ENCODE data around the gene SEPHS1.
"Not testable (repeated sequence)": the region's sequence is repeated elsewhere in the genome, so short reads cannot be mapped to it uniquely, and the experiment has no call there.

SEPHS1 gene

GRCh38 chr10:13302821-13303555 is 45.1 kb downstream of the SEPHS1 start:
- Histone ChIP-seq H3K4me1 (ENCODE audit: control insufficient read depth, insufficient read depth, low read length) (peaks cover 14% of the 10 kb centered on the region), H3K4me2 (ENCODE audit: low read length) (peak overlapping the region; percentile 85), H3K9me3 (replicated peaks; ENCODE audit: low read length) (no peaks in the 10 kb centered on the region), H3K4me3 (ENCODE audit: low read length) (peak overlapping the region; percentile 80), H3K9ac (ENCODE audit: low read depth, low read length) (no peak overlapping the region), H3K27me3 (ENCODE audit: control insufficient read depth, insufficient read depth, low read length) (no peaks in the 10 kb centered on the region), H3K36me3 (ENCODE audit: insufficient read depth, low read length) (no peaks in the 10 kb centered on the region)

- H3K36me3 ChIP-seq (ENCODE audit: insufficient read depth, low read length), result no peaks in the 10 kb centered on the region
- H3K4me2 ChIP-seq (ENCODE audit: low read length), result peak within 1 kb of the TSS; percentile 98
- H3K4me1 ChIP-seq (ENCODE audit: control insufficient read depth, insufficient read depth, low read length), result peaks cover 14% of the 10 kb centered on the region
- H3K9me3 ChIP-seq (replicated peaks; ENCODE audit: low read length), result no peaks in the 10 kb centered on the region
- peak within 1 kb of the TSS; percentile 90 for H3K4me3 ChIP-seq (ENCODE audit: low read length)
- peak within 1 kb of the TSS; percentile 97 for H3K9ac ChIP-seq (ENCODE audit: low read depth, low read length)
- no peaks in the 10 kb centered on the region for H3K27me3 ChIP-seq (ENCODE audit: control insufficient read depth, insufficient read depth, low read length)
These were observed 48.4 kb downstream of the SEPHS1 start, which contains the start of gene PHYH for GRCh38 chr10:13299437-13300287. Gene PHYH (minus strand): TSS chr10:13300064. CDS start chr10:13300042, 22 bp downstream.

GRCh38 chr10:13298748-13299436 is 49.2 kb downstream of the SEPHS1 start:
- peak overlapping the region; percentile 98 for H3K4me2 ChIP-seq (ENCODE audit: low read length)
- H3K9ac ChIP-seq (ENCODE audit: low read depth, low read length), result peak overlapping the region; percentile 97
- H3K4me1 ChIP-seq (ENCODE audit: control insufficient read depth, insufficient read depth, low read length), result peaks cover 14% of the 10 kb centered on the region
- H3K4me3 ChIP-seq (ENCODE audit: low read length), result peak overlapping the region; percentile 90
- no peaks in the 10 kb centered on the region for H3K36me3 ChIP-seq (ENCODE audit: insufficient read depth, low read length)
- no peaks in the 10 kb centered on the region for H3K27me3 ChIP-seq (ENCODE audit: control insufficient read depth, insufficient read depth, low read length)
- no peaks in the 10 kb centered on the region for H3K9me3 ChIP-seq (replicated peaks; ENCODE audit: low read length)

- Histone ChIP-seq H3K4me2 (ENCODE audit: low read length) (no peak overlapping the region), H3K9ac (ENCODE audit: low read depth, low read length) (no peak overlapping the region), H3K9me3 (replicated peaks; ENCODE audit: low read length) (no peaks in the 10 kb centered on the region), H3K4me1 (ENCODE audit: control insufficient read depth, insufficient read depth, low read length) (peaks cover 8% of the 10 kb centered on the region), H3K4me3 (ENCODE audit: low read length) (no peak overlapping the region), H3K27me3 (ENCODE audit: control insufficient read depth, insufficient read depth, low read length) (no peaks in the 10 kb centered on the region), H3K36me3 (ENCODE audit: insufficient read depth, low read length) (no peaks in the 10 kb centered on the region)
These were observed 51.6 kb downstream of the SEPHS1 start for GRCh38 chr10:13296476-13296875.

GRCh38 chr10:13294784-13295183 is 53.3 kb downstream of the SEPHS1 start:
- H3K4me1 ChIP-seq (ENCODE audit: control insufficient read depth, insufficient read depth, low read length), result no peaks in the 10 kb centered on the region
- no peak overlapping the region for H3K4me3 ChIP-seq (ENCODE audit: low read length)
- H3K4me2 ChIP-seq (ENCODE audit: low read length), result no peak overlapping the region

GRCh38 chr10:13291821-13292773 is 56.0 kb downstream of the SEPHS1 start:
- H3K9ac ChIP-seq (ENCODE audit: low read depth, low read length), result no peak overlapping the region
- H3K4me2 ChIP-seq (ENCODE audit: low read length), result no peak overlapping the region
- H3K9me3 ChIP-seq (replicated peaks; ENCODE audit: low read length), result no peaks in the 10 kb centered on the region
- H3K4me1 ChIP-seq (ENCODE audit: control insufficient read depth, insufficient read depth, low read length), result no peaks in the 10 kb centered on the region
- H3K4me3 ChIP-seq (ENCODE audit: low read length), result no peak overlapping the region
- H3K36me3 ChIP-seq (ENCODE audit: insufficient read depth, low read length), result no peaks in the 10 kb centered on the region
- no peaks in the 10 kb centered on the region for H3K27me3 ChIP-seq (ENCODE audit: control insufficient read depth, insufficient read depth, low read length)

More at GRCh38 chr10:13294784-13295183, 53.3 kb downstream of the SEPHS1 start:
- no peaks in the 10 kb centered on the region for H3K9me3 ChIP-seq (replicated peaks; ENCODE audit: low read length)
- no peak overlapping the region for H3K9ac ChIP-seq (ENCODE audit: low read depth, low read length)
- no peaks in the 10 kb centered on the region for H3K36me3 ChIP-seq (ENCODE audit: insufficient read depth, low read length)
- H3K27me3 ChIP-seq (ENCODE audit: control insufficient read depth, insufficient read depth, low read length), result no peaks in the 10 kb centered on the region

GRCh38 chr10:13291061-13291460 is 57.0 kb downstream of the SEPHS1 start:
- Histone ChIP-seq H3K36me3 (ENCODE audit: insufficient read depth, low read length) (no peaks in the 10 kb centered on the region), H3K4me3 (ENCODE audit: low read length) (no peak overlapping the region), H3K4me2 (ENCODE audit: low read length) (no peak overlapping the region), H3K27me3 (ENCODE audit: control insufficient read depth, insufficient read depth, low read length) (no peaks in the 10 kb centered on the region), H3K9ac (ENCODE audit: low read depth, low read length) (no peak overlapping the region), H3K9me3 (replicated peaks; ENCODE audit: low read length) (no peaks in the 10 kb centered on the region), H3K4me1 (ENCODE audit: control insufficient read depth, insufficient read depth, low read length) (no peaks in the 10 kb centered on the region)

GRCh38 chr10:13284050-13284449 is 64.0 kb downstream of the SEPHS1 start:
- H3K4me1 ChIP-seq (ENCODE audit: control insufficient read depth, insufficient read depth, low read length), result no peaks in the 10 kb centered on the region

GRCh38 chr10:13282348-13282747 is 65.7 kb downstream of the SEPHS1 start:
- H3K4me1 ChIP-seq (ENCODE audit: control insufficient read depth, insufficient read depth, low read length); H3K36me3 ChIP-seq (ENCODE audit: insufficient read depth, low read length); H3K9ac ChIP-seq (ENCODE audit: low read depth, low read length); H3K4me2 ChIP-seq (ENCODE audit: low read length); H3K27me3 ChIP-seq (ENCODE audit: control insufficient read depth, insufficient read depth, low read length); H3K9me3 ChIP-seq (replicated peaks; ENCODE audit: low read length); H3K4me3 ChIP-seq (ENCODE audit: low read length): not testable (repeated sequence)

More at GRCh38 chr10:13284050-13284449, 64.0 kb downstream of the SEPHS1 start:
- no peaks in the 10 kb centered on the region for H3K9me3 ChIP-seq (replicated peaks; ENCODE audit: low read length)
- no peak overlapping the region for H3K4me2 ChIP-seq (ENCODE audit: low read length)
- H3K4me3 ChIP-seq (ENCODE audit: low read length), result no peak overlapping the region
- H3K36me3 ChIP-seq (ENCODE audit: insufficient read depth, low read length), result peaks cover 7% of the 10 kb centered on the region
- H3K9ac ChIP-seq (ENCODE audit: low read depth, low read length), result no peak overlapping the region
- H3K27me3 ChIP-seq (ENCODE audit: control insufficient read depth, insufficient read depth, low read length), result no peaks in the 10 kb centered on the region

GRCh38 chr10:13276749-13277365 is 71.2 kb downstream of the SEPHS1 start:
- no peaks in the 10 kb centered on the region for H3K27me3 ChIP-seq (ENCODE audit: control insufficient read depth, insufficient read depth, low read length)
- peaks cover 6% of the 10 kb centered on the region for H3K4me1 ChIP-seq (ENCODE audit: control insufficient read depth, insufficient read depth, low read length)
- no peaks in the 10 kb centered on the region for H3K9me3 ChIP-seq (replicated peaks; ENCODE audit: low read length)
- no peak overlapping the region for H3K4me2 ChIP-seq (ENCODE audit: low read length)
- peaks cover 6% of the 10 kb centered on the region for H3K36me3 ChIP-seq (ENCODE audit: insufficient read depth, low read length)
- H3K9ac ChIP-seq (ENCODE audit: low read depth, low read length), result no peak overlapping the region
- H3K4me3 ChIP-seq (ENCODE audit: low read length), result no peak overlapping the region
